Kidney tubule cell (primary cell): ENCODE measurements around the gene EPHB3.

Experiments used
- DNase-seq: peaks from one replicate; pipeline ENCODE4 v3.0.0-alpha.2; 2018; ENCODE audit warnings: low spot score

The EPHB3 gene

DNA sequence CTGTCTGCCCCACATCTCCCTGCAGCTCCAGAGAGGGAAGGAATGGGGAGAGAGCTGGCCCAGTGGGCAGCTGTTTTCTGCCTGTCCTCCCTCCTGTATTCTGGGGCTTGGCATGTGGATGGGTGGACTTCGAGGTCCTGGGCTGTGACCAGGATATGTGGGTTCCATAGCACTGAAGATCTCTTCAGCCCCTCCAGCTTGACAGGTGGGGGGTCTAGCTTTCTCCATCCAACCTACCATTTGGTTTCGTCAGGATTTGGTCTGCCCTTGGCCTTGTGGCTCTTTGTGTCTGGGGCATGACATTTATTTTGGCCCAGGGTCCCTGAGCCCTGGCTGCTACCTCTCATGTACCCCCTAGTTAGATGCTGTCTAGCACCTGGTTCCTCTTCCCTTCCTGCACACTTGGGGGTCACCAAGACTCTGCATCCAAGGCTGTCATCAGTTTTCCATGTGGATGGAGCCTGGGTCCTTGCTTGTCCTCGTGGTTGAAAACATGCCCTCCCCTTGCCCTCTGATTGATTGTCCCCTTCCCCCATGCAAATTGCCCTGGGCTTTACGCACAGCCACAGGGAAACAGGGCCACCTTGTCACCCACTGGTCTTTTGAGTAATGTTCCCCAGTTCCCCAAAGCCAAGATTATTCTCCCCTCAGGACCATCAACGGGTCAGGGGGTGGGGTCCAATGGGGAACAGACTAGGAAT lies 3.2 kb downstream of the EPHB3 start:
- DNase-seq: no peak

DNA sequence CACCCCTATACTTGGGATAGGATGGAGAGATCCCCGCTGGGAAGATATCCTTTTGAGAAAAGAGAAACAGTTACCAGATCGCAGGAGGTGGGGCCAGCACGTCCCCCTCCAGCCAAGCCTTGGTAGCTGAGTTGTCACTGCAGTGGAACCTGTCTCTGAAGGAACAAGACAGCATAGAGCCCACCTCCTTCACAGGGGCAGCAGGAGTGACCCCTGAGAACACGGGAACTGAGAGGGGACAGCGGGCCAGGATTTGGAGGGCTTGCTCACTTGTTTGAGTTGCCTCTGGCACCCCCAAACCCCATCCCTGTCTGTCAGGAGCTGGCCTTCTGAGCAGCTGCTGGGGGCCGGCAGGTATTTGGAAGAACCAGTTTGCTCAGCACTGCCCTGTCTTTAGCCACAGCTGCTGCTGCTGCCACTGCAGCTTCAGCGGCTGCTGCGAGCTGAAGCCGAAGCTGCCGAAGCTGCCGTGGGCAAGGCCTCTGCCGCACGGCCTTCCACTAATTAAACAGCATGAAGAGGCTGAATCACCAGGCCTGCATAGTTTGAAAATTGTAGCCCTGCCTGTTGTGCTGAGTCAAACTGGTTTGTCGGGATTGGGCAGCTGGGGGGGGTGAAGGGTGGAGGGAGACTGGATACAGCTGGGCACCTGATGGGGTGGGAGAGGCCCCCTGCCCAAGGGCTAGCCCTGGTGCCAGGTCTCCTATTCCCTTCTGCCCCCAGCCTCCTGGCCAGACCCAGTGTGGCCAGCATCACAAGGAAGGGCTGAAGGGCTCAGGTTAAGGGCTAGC lies 4.0 kb downstream of the EPHB3 start:
- DNase-seq: peak; percentile 83

DNA sequence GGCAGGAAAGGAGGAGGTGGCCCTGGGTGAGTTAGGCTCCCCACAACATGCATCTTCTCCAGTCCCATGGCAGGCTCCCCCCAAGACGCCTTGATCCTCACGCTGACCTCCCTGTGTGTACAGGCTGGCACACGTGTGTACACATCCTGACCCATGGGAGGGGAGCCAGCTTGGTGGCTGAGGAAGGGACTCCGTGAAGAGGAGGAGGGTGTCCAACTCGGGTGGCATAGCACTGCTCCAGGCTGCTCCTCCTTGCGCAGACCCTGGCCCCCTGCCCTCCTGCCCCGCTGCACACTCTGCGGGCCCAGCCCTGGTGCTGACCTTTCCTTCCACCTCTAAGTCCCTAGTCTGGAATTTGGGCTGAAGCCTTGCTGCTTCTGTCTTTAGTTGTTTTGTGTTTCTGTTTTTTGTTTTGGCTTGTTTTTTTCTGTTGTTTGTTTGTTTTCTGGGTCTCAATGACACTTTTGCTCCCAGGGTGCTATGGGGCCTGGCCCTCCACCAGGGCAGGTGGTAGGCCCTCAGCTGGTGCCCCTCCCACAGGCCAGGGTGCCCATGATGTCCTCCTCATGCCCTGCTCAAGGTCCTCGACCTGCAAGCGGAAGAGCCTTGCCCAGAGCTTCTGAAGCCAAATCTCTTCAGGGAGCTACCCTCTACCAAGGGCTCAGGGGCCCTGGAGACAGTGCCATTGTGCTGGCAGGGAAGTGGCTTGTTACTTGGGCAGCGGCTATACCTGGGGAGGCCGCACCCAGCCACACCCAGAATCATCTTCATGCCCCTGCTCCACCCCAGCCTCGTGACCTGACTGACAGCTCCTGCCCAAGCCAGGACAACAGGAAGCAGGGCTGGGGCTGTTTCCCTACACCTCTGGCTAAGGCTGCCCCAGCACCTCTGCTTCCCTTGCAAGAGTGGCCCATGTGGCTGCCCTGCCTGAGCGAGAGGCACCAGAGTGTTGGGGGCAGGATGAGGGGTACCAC lies 5.1 kb downstream of the EPHB3 start:
- DNase-seq: no peak

DNA sequence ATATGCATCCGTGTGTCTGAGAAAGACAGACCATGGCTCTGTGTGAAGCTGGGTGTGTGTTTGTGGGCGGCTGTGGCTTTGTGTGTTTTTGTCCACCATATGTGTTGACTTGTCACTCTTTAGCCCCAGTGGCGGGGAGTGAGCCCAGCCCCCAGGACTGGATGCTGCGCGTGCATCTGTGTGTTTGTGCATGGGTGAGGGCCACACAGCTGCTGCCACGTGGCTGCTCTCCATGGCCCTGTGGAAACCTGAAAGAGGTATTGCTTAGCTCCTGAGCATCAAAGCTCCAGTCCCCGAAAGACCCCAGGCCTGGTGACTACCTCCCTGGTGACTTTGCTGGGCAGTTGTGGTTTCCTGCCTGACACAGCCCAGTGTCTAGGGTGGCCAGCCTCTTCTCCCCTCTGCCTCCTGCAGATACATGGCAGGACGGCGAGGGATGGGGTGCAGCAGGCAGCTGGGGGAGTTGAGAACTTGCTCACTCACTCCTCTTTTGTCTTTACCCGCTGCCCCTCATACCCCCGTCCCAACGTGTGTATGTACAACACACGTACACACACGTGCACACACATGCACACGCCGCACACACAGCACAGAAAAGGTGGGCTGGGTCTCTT lies 6.5 kb downstream of the EPHB3 start:
- no peak for DNase-seq

DNA sequence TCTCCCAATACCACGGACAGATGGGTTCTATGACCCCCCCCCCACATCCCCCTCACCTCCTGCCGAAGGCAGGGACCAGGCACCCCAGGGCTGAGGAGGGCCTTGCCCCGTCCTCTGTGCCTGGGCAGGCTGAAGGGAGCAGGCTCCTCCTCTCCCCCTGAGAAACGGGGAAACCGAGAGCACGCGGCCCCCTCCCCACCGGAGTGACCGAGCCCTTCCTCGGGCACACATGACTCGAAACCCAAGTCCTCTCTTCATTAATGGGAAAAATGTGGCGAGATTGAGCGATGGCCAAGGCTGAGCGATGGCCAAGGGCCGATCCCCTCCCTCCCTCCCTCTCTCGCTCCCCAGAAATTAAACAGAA lies 7.0 kb downstream of the EPHB3 start:
- DNase-seq: no peak

DNA sequence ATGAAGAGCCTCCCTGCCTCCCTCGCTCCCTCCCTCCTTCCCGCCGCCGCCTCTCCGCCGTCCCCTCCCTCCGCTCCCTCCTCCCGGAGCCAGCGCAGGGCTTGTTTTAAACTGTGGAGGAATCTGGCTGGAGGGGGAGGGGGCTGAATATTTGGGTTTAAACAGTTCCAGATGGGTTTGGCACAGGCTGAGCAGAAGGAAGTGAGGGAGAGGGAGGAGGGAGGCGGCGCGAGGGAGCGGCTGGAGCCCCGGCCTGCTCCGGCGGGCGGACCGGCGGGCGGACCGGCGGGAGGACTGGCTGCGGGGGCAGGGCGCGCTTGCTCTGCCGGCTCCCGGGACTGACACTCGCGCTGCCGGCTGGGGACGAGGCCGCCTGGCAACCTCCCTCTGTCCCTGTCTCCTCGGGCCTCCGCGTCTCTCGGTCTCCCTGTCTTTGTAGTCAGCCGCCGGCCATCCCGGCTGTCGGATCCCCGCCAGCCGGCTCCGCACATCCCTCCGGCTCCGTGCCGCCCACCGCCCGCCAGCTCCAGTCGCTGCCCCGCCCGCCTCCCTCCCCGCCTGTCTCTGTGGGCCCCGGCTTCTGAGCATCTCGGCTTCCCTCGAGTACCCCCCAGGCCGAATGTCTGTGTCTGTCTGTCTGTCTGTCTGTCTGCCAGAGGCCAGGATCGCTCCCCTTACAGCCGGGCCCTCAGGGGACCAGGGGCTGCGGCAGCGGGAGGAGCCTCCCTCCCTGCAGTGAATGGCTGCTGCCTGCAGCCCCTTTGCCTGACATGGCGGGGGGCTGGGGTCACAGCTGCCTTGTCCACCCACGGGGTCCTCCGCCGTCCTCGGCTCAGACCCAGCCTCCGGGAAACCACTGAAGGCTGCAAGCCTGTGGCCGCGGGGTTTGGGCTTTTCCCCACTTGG lies 7.6 kb downstream of the EPHB3 start:
- DNase-seq: peak; percentile 33

DNA sequence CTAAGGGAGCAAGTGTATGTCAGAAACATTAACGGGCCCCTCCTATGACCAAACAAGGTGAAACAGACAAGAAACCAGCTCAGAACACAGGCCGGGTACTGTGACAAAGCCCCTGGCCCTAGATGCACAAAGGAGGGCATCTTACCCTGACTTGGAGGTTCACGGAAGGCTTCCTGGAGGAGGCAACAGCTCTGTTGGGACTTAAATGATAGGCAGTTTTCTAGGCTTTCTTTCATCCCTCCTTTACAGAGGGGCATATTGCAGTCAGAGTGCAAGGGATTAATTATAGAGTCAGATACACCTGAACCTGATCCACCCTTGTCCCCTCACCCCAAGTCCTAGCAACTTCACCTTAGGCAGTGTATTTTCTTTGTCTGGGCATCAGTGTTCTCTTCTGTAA lies 8.4 kb downstream of the EPHB3 start:
- no peak for DNase-seq

DNA sequence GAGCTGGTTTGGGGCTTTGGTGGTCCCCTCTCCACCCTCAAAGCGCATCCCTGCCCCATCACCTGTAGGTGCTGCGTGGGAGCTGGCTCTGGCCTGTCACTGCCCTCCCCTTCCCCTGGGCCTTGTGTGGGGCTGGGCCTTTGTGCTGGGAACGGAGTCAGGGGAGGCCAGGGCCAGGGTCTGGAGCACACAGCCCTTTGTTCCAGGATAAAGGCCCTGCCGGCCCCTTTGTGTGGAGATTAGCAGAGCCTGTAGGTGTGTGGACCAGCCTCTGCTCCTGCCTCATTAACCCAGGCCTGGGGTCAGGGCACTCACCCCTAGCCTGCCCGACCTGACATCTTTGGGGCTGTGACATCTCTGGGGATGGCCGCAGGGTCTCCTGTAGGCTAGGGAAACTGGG lies 8.9 kb downstream of the EPHB3 start:
- DNase-seq: no peak

DNA sequence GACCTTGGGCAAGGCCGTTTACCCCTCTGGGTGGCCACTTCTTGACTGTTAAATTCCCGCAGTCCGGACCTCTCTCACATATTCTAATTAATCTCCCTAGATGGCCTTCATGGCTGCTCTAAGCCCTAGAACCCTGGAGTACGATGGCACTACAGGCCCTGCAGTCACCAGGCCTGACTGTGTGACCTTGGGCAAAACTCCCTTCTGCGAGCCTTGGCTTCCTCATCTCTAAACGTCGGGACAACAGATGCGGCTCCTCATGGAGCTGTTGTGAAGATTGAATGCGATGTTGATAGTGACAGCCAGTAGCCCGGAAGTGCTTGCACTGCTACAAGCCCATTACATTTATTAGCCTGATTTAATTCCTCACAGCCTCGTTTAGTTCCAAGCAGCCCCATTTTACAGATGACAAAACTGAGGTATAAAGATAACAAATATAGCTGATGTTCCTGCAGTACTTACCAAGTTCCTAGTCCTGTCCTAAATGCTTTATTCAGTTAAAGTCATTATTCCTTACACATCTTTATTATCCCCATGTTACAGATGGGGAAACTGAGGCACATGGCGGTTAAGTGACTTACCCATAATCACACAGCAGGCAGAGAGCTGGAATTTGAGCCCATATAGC lies 10.3 kb downstream of the EPHB3 start:
- no peak for DNase-seq

DNA sequence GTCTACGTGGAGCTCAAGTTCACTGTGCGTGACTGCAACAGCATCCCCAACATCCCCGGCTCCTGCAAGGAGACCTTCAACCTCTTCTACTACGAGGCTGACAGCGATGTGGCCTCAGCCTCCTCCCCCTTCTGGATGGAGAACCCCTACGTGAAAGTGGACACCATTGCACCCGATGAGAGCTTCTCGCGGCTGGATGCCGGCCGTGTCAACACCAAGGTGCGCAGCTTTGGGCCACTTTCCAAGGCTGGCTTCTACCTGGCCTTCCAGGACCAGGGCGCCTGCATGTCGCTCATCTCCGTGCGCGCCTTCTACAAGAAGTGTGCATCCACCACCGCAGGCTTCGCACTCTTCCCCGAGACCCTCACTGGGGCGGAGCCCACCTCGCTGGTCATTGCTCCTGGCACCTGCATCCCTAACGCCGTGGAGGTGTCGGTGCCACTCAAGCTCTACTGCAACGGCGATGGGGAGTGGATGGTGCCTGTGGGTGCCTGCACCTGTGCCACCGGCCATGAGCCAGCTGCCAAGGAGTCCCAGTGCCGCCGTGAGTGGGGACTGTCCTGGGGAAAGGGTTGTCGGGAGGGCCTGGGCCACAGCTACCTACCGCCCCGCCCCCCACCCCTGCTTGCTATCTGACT lies 11.2 kb downstream of the EPHB3 start:
- no peak for DNase-seq

DNA sequence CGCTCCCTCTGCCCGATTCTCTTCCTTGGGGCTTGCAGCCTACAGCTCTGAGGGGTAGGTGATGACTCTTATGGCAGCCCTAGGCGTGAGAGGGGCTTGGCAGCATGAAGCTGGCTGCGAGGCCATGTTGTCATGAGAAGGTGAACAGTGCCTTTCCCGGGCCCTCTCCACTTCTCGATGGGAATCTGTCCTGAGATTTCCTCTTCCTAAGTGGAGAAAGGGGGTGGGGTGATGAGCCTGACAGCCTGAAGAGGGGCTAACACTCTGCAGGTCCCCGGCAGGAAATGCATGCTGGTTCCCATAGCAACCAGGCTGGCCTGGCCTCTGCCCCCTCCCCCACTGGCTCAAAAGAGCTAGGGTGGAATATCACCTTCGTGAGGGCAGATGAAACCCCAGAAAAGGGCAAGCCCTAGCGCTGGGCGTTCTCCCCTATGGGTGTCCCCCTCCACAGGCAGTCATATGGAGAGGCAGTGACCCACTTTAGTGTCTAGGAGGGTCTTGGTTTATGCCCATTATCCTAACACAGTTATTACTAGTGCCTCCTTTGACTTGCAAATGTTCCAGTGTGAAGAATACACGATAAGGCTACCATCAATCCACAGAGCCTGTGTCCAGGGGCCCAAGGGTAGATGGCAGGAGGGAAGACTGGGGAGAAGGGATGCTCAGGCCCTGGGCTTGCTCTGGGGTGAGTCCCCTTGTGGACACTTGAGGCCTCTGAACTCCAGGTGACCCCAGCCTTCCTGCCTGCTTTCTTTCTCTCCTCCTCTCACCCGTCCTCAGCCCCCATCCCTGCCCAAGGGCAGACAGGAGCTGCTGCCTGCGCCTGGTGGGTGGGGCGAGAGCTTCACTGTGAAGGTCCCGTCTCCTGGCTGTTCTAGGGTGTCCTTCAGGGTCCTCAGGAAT lies 13.2 kb downstream of the EPHB3 start:
- DNase-seq: no peak

DNA sequence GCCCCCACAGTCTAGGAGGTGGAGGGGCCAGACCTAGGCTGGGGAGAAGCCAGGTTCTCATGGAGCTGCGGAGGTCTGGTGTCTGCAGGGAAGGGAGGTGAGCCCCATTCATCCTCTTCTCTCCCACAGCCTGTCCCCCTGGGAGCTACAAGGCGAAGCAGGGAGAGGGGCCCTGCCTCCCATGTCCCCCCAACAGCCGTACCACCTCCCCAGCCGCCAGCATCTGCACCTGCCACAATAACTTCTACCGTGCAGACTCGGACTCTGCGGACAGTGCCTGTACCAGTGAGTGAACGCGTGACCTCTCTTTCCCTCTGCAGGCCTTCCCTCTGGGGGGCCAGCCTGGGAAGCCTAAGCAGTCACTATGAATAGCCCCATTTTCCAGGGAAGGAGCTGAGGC lies 14.1 kb downstream of the EPHB3 start:
- no peak for DNase-seq

DNA sequence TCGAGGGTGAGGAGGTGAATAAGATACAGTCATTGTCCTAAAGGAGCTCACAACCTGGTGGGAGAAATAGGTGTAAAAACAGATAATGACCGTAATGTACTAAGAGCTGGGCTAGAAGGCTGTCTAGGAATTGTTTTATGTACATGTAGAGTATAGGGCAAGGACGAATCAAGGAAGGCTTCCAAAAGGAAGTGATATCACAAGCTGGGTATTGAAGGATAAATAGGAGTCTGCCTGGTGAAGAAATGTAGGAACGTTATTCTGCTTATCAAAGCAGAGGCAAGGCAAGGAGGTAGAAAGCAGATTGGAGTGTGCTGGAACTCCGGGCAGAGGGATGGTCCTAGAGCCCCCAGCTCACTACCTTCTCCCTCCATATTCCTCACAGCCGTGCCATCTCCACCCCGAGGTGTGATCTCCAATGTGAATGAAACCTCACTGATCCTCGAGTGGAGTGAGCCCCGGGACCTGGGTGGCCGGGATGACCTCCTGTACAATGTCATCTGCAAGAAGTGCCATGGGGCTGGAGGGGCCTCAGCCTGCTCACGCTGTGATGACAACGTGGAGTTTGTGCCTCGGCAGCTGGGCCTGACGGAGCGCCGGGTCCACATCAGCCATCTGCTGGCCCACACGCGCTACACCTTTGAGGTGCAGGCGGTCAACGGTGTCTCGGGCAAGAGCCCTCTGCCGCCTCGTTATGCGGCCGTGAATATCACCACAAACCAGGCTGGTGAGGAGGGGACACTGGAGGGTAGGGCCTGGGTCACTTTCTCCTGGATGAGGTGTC lies 15.1 kb downstream of the EPHB3 start:
- no peak for DNase-seq

DNA sequence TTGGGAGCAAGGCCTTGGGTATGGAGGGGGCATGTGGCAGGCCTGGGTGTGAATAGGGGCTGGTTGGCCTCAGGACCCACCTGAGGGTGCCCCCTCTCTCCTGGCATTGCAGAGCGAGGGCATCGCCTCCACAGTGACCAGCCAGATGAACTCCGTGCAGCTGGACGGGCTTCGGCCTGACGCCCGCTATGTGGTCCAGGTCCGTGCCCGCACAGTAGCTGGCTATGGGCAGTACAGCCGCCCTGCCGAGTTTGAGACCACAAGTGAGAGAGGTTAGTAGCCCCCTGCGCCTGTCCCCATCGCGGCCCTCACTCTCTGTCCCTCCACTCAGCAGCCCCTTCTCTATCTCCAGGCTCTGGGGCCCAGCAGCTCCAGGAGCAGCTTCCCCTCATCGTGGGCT lies 16.0 kb downstream of the EPHB3 start:
- no peak for DNase-seq

DNA sequence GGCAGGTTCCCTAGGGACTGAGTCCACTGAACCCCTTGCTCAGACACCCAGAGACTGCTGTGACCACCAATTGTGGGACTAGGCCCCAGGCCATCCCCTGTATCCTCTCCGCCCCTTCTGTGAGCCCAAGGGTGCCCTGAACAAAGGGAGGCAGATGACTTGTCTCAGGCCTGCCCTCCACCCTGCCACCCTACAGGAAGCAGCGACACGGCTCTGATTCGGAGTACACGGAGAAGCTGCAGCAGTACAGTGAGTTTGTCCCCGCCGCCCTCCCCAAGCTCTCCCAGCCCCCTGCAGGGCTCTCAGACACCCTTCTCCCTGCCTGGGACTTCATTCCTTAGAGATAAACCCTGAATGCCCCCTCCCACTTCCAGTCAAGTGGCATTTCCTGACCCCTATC lies 16.6 kb downstream of the EPHB3 start:
- DNase-seq: no peak

DNA sequence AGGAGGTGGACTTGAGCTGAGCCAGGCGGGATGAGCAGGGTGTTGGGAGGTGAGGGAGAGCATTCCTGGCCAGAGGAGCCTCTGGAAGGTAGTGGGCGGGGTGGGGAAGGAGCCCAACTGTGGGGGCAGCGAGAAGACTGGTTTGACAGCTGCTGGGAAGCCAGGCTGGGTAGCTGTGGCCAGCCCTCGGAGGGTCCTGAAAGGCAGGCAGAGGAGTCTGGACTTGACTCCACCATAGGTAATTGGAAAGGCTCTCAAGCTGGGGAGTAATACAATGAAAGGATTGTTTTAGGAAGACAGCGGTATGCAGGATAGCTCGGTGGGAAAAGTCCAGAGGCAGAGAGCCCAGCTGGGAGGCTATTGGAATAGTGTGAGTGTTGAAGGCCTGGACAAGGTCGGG lies 17.2 kb downstream of the EPHB3 start:
- no peak for DNase-seq

DNA sequence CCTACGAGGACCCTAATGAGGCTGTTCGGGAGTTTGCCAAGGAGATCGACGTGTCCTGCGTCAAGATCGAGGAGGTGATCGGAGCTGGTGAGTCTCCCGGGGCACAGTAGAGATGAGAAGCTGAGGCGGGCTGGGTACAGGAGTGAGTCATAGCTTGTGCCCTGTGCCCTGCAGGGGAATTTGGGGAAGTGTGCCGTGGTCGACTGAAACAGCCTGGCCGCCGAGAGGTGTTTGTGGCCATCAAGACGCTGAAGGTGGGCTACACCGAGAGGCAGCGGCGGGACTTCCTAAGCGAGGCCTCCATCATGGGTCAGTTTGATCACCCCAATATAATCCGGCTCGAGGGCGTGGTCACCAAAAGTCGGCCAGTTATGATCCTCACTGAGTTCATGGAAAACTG lies 17.9 kb downstream of the EPHB3 start:
- DNase-seq: no peak

DNA sequence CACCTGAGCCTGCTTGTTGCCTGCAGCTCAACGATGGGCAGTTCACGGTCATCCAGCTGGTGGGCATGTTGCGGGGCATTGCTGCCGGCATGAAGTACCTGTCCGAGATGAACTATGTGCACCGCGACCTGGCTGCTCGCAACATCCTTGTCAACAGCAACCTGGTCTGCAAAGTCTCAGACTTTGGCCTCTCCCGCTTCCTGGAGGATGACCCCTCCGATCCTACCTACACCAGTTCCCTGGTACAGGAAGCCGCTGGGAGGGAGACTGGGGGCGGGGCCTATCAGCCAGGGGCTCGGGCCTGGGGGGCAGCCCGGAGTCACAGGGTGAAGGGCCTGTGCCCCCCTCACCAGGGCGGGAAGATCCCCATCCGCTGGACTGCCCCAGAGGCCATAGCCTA lies 18.8 kb downstream of the EPHB3 start:
- no peak for DNase-seq
